HFF-Myc (cell line): ENCODE measurements around the gene MCF2L.

Experiments used
- DNase-seq: peaks from one replicate; pipeline ENCODE4 v3.0.0-alpha.2; 2011; ENCODE audit warnings: low read depth; ENCODE audit errors: extremely low read depth
- H3K4me3 ChIP-seq: replicated peaks from 2 replicates; pipeline ENCODE4 v1.5.1; 2011; ENCODE audit warnings: low read depth, mild to moderate bottlenecking, control low read depth, low read length
- TF ChIP-seq, protein P1 (sequence below): IDR thresholded peaks from 2 replicates; pipeline ENCODE4 v1.5.1; 2012; ENCODE audit warnings: mild to moderate bottlenecking, low read depth, low read length, control low read depth; ENCODE audit errors: missing control alignments

MCF2L gene

DNA sequence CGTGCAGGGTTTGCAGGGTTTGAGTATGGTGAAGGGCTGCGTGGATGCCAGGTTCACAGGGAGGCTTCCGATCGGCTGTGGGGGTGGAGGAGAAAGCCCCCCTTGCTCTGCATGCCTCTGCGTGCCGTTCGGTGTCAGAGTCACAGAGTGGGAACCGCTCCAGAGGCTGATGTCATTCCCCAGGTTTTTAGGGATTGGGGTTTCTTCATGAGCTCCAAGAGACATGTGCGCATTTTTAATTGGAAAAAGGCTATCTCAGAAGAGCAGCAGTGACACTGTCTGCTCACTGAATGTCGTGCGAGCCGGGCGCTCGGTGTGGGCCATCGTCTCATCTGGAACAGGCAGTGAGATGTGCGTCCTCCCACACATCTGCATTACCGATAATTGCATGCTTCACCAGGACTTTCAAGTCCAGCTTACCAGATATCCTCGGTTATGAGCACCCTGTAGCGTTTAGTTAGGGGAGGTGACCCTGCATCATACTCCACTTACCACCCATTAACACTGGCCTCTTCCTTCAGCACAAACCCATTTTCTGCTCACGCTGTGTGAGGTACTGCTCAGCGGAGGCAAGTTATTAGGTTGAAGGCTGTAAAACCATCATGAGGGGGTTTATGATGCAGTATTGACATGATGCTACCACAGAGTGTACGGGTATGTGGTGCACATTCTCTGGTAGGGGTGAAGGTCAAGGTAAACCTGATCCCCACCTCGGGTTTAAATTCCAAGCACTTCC lies 1.7 kb downstream of the MCF2L start:
- no peak overlapping the region for H3K4me3 ChIP-seq
- no peak for DNase-seq
- TF ChIP-seq, protein P1, sequence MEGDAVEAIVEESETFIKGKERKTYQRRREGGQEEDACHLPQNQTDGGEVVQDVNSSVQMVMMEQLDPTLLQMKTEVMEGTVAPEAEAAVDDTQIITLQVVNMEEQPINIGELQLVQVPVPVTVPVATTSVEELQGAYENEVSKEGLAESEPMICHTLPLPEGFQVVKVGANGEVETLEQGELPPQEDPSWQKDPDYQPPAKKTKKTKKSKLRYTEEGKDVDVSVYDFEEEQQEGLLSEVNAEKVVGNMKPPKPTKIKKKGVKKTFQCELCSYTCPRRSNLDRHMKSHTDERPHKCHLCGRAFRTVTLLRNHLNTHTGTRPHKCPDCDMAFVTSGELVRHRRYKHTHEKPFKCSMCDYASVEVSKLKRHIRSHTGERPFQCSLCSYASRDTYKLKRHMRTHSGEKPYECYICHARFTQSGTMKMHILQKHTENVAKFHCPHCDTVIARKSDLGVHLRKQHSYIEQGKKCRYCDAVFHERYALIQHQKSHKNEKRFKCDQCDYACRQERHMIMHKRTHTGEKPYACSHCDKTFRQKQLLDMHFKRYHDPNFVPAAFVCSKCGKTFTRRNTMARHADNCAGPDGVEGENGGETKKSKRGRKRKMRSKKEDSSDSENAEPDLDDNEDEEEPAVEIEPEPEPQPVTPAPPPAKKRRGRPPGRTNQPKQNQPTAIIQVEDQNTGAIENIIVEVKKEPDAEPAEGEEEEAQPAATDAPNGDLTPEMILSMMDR = no peak

DNA sequence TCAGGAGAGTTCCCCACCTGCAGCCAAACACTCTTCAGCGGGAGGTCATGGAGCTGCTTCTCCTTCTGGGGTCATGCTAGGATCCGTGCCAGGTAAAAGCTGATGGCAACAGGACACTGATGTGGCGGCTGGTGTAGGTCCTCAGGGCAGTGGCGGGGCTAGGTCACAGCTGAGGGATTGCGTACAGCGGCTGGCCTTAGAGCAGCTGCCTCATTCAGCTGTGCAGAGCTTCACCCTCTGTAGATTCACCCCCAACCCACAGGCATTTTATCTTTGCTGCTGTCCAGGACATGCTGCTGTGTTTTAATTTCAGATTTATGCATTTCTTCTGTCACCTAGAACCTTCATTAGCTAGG lies 2.3 kb downstream of the MCF2L start:
- TF ChIP-seq, protein P1 = no peak
- no peak for DNase-seq
- no peak overlapping the region for H3K4me3 ChIP-seq

DNA sequence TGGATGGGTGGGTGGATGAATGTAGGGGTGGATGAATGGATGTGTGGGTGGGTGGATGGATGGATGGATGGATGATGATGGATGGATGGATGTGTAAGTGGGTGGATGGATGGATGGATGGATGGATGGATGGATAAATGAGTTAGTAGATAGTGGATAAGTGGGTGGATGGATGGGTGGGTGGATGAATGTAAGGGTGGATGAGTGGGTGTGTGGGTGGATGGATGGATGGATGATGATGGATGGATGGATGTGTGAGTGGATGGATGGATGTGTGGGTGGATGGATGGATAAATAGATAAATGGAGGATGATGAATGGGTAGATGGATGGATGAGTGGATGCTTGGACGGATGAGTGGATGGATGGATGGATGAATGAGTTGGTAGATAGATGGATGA lies 3.2 kb downstream of the MCF2L start:
- TF ChIP-seq, protein P1 = no peak
- no peak for DNase-seq
- no peak overlapping the region for H3K4me3 ChIP-seq

DNA sequence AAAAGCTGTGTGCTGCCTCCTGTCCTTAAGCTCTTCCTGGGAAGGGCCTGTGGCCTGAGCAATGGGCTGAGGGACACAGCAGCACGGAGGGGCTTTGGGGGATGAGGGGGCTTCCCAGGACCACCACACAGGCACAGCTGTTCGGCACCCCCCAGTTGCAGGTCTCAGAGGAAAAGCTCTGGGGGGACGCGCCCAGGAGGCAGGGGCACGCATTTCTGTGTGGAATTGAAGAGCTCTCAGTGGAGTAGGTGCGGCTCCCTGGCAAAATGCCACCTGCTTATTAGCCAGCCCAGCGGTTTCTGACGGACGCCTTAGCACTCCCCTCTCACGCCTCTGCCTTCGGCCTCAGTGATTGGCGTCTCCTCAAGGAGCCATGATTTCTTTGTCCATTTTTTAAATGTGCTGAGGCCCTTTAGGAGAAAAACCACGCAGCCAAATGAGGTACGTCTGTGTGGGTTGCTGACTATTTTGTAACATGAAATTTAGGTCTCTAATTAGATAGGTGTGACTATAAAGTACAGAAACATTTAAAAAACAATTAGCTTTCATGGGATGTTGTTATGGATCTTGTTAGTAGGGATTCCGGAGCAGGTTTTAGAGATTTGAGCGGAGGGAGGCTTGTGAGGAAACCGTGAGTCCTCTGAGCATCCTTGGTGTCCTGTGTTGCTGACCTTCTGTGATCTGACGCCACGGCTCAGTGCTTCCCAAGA lies 4.0 kb downstream of the MCF2L start:
- no peak for DNase-seq
- no peak overlapping the region for H3K4me3 ChIP-seq
- TF ChIP-seq, protein P1 = no peak

DNA sequence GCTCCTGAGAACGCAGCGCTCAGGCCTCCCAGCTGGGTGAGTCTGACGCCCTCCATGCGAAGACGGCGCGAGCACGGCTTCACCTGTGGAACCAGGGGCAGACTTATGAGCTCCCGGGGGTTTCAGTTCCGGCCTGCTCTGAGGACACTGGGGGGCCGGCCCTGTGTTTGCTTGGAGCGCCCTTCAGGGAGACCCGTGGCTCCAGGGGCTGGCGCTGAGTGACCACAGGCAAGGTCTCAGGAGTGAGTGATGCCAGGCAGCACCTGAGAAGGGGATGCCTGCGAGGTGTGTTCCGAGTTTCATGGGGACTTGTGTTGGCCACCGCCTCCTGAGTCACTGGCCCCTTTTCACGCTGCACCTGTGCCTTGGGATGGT lies 4.5 kb downstream of the MCF2L start:
- TF ChIP-seq, protein P1 = no peak
- DNase-seq = no peak
- H3K4me3 ChIP-seq = no peak overlapping the region

DNA sequence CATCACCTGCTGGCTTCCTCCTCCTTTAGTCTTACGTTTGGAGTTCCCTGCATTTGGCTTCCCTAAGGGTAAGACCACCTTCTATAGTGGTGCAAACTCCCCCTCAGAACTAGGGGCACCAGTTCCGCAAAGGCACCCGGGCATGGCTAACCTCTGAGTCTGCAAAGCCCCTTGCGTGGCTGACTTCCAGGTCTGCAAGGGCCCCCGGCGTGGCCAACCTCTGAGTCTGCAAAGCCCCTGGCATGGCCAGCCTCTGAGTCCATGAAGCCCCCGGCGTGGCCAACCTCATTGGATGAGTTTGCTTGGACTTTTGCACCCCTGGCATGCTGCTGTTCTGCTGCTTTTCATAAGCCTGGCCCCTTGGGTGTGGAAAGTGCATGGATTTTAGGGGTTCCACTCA lies 5.1 kb downstream of the MCF2L start:
- H3K4me3 ChIP-seq = no peak overlapping the region
- TF ChIP-seq, protein P1 = no peak
- DNase-seq = no peak
